Psoas muscle (tissue), 8 donors: ENCODE measurements around the gene MRPL42. TPM values are rescaled to one million over a fixed set of nuclear protein-coding genes. Genes with fewer than 3 reads are reported as not detected.

Experiments used
- ATAC-seq, 4 donors: fragments of 200-7000 bp; cut with Tn5 transposase; one replicate each; pipeline ENCODE4 v1.9.1; 2020; ENCODE audit warnings: moderate library complexity in 3 of 4, mild to moderate bottlenecking in 2 of 4
- DNase-seq, 2 donors: peaks; one replicate each; pipeline ENCODE4 v3.0.0-alpha.2; 2020
- H3K27ac ChIP-seq: fragments of 200-600 bp; one replicate; pipeline ENCODE4 v1.8.0; 2022
- H3K27me3 ChIP-seq, 3 donors: fragments of 200-600 bp in 1 of 3; one replicate each; pipeline versions ENCODE4 v1.6.1 to v1.8.0; 2013 to 2022; ENCODE audit warnings: low read length in 2 of 3, mild to moderate bottlenecking in 2 of 3, moderate library complexity in 1 of 3; ENCODE audit not compliant: insufficient read depth in 3 of 3
- H3K36me3 ChIP-seq, 2 donors: fragments of 200-600 bp in 1 of 2; one replicate each; pipeline versions ENCODE4 v1.6.1 to v1.8.0; 2013 to 2022; ENCODE audit warnings: low read depth in 1 of 2, mild to moderate bottlenecking in 1 of 2, moderate library complexity in 1 of 2; ENCODE audit not compliant: insufficient read depth in 1 of 2
- H3K4me1 ChIP-seq: fragments of 200-600 bp; one replicate; pipeline ENCODE4 v1.8.0; 2022
- H3K4me3 ChIP-seq: fragments of 200-600 bp; one replicate; pipeline ENCODE4 v1.8.0; 2022; ENCODE audit warnings: mild to moderate bottlenecking
- H3K9me3 ChIP-seq: fragments of 200-600 bp; one replicate; pipeline ENCODE4 v1.8.0; 2022
- WGBS, 3 donors: extraction: QIAGEN DNeasy Blood & Tissue Kit; methylation state at CpG; one replicate each; pipeline versions ENCODE4 v1.1.6 to v1.1.7; 2013; 5-methylcytosine and 5-hydroxymethylcytosine counted together
- intact Hi-C, 2 donors: fragments of 100-400 bp; cut with DNase I; formaldehyde crosslinking; loops; one replicate each; pipeline versions ENCODE4 v1.11.0 to v1.14.2; 2022
- polyA plus RNA-seq, 3 donors: library from polyadenylated mRNA; stranded (reverse); fragments of 200-250 nt; gene quantifications; one replicate each; pipeline ENCODE4 v1.2.3, GENCODE V29; 2013
- total RNA-seq, 4 donors: library from RNA; stranded (reverse); fragmentation: NEBNext Ultra II Directional in 2 of 4; extraction: Animal tissue kit (Norgen Biotek cat#: 25700) in 2 of 4; gene quantifications; one replicate each; pipeline versions ENCODE4 v1.2.1 to v1.2.4, GENCODE V29; 2021 to 2023
- TF ChIP-seq, protein P1 (sequence below): fragments of 200-600 bp; IDR thresholded peaks from one replicate; pipeline ENCODE4 v1.8.0; 2022; ENCODE audit warnings: antibody characterized with exemption
- donor health status: healthy with polysubstance abuse.
- donor health status: DM: no; HTN: no; CAD: no; lungs with moderate emphysema.
- donor health status: Bipolar disorder and iron deficiency.
- donor health status: healthy.
- donor health status: DM: yes; HTN: yes; CAD: no.
- donor health status: DM: no; HTN: no; CAD: no.
- donor health status: DM: no; HTN: no; CAD: no.
- donor health status: DM: yes; HTN: yes; CAD: no.

Gene MRPL42
- total and polyA plus RNA-seq, 7 donors, result 22.7 to 48.3 (median 27.5) TPM

DNA sequence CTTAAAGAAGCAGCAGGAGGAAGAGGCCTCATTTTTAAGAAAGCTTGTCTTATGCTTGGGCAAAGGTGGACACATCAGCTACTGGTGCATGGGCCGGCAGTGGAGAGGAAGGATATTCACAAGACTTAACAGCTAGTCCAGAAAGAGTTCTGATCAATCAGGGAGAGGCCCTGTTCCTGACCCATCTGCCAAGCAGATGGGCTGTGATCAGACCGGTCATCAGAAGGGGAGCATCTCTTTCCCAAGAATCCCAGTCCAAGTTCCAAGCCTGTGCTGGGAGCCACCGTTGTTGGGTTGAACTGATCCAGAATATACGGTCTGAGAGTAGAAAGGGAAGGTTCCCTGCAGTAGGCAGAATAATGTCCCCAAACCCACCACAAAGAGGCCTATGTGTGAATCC lies 72.5 kb downstream of the MRPL42 start:
- ATAC-seq, result no peak
- Histone ChIP-seq H3K27me3 (no peaks in the 10 kb centered on the region), H3K9me3 (no peaks in the 10 kb centered on the region), H3K4me3 (no peak overlapping the region), H3K36me3 (no peaks in the 10 kb centered on the region), H3K4me1 (peaks cover 13% of the 10 kb centered on the region), H3K27ac (no peak overlapping the region)
- TF ChIP-seq, protein P1, sequence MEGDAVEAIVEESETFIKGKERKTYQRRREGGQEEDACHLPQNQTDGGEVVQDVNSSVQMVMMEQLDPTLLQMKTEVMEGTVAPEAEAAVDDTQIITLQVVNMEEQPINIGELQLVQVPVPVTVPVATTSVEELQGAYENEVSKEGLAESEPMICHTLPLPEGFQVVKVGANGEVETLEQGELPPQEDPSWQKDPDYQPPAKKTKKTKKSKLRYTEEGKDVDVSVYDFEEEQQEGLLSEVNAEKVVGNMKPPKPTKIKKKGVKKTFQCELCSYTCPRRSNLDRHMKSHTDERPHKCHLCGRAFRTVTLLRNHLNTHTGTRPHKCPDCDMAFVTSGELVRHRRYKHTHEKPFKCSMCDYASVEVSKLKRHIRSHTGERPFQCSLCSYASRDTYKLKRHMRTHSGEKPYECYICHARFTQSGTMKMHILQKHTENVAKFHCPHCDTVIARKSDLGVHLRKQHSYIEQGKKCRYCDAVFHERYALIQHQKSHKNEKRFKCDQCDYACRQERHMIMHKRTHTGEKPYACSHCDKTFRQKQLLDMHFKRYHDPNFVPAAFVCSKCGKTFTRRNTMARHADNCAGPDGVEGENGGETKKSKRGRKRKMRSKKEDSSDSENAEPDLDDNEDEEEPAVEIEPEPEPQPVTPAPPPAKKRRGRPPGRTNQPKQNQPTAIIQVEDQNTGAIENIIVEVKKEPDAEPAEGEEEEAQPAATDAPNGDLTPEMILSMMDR, result no peak
- intact Hi-C loops, result no loop called here
- no peak for DNase-seq
- WGBS, 3 donors, result 77 to 86% (median 82%) methylated on average over 4 of the region's 4 CpGs

DNA sequence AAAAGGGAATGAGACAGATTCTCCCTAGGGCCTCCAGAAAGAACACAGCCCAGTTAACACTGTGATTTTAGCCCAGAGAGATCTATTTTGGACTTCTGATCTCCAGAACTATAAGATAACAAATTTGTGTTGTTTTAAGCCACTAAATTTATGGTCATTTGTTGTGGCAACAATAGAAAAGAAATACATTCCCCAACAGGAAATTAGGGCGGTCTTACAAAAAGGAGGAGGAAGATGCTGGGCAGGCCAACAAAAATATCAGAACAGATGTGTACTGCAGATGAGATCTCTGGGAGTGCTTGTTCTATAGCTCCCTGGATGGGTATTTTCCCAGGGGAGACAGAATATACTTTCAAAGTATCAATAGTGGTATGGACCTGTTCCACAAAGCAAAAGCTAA lies 73.2 kb downstream of the MRPL42 start:
- Histone ChIP-seq H3K9me3 (no peaks in the 10 kb centered on the region), H3K36me3 (no peaks in the 10 kb centered on the region), H3K4me1 (peaks cover 13% of the 10 kb centered on the region), H3K27me3 (no peaks in the 10 kb centered on the region), H3K4me3 (no peak overlapping the region), H3K27ac (no peak overlapping the region)
- no peak for DNase-seq
- TF ChIP-seq, protein P1, result no peak
- intact Hi-C loops, result no loop called here
- 52 to 70% (median 69%) methylated on average over 1 of the region's 1 CpG for WGBS, 3 donors
- no peak for ATAC-seq

DNA sequence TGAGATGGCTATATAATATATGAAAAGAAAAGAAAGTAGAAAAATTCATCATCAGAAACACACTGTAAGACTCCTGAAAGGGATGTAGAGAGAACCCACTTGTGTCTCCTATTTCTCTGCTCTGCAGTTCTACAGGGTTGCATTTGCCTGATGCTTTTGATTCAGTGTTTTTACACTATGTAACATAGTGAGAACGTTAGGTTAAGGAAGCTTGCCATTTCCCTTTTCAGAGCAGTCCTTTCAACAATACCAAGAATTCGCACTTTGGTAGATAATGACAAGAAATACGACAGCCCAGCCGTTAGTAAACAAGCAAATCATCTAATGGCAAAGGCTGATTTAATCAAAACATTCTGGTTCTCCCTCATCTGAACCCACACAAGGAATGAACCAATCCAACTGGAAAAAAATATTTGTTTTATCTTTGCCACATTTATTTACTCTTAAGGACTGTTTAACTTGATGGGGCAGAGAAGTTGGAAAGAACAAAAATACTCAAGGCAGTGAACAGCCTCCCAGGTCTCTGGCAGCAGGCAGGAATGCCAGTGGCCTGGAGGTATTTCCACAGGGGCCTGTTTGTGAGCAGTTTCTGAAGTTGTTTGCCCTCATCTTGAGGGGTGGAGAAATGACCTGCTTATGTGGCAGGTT lies 74.4 kb downstream of the MRPL42 start:
- H3K4me1 ChIP-seq, result peaks cover 8% of the 10 kb centered on the region
- DNase-seq (no peak), ATAC-seq (no peak)
- intact Hi-C loops, result no loop called here
- TF ChIP-seq, protein P1, result no peak
- 77 to 81% (median 79%) methylated on average over 4 of the region's 4 CpGs for WGBS, 3 donors
- no peaks in the 10 kb centered on the region for H3K36me3 ChIP-seq
- H3K9me3 ChIP-seq, result no peaks in the 10 kb centered on the region
- H3K4me3 ChIP-seq, result no peak overlapping the region
- no peak overlapping the region for H3K27ac ChIP-seq
- H3K27me3 ChIP-seq, result no peaks in the 10 kb centered on the region

GRCh38 chr12:93547778-93548177 lies 80.5 kb downstream of the MRPL42 start:
- intact Hi-C loops, result no loop called here
- no peak for DNase-seq
- TF ChIP-seq, protein P1, result no peak

GRCh38 chr12:93549174-93549573 lies 81.9 kb downstream of the MRPL42 start:
- no peak overlapping the region for H3K27ac ChIP-seq
- no peak for DNase-seq
- no peaks in the 10 kb centered on the region for H3K9me3 ChIP-seq
- intact Hi-C loops, result no loop called here
- H3K36me3 ChIP-seq, result no peaks in the 10 kb centered on the region
- ATAC-seq, result no peak
- no peak overlapping the region for H3K4me3 ChIP-seq
- H3K4me1 ChIP-seq, result no peaks in the 10 kb centered on the region
- WGBS, 3 donors, result 85 to 92% (median 86%) methylated on average over 6 of the region's 6 CpGs
- TF ChIP-seq, protein P1, result no peak
- no peaks in the 10 kb centered on the region for H3K27me3 ChIP-seq

More at GRCh38 chr12:93547778-93548177, 80.5 kb downstream of the MRPL42 start:
- Histone ChIP-seq H3K4me1 (no peaks in the 10 kb centered on the region), H3K27ac (no peak overlapping the region), H3K27me3 (no peaks in the 10 kb centered on the region), H3K9me3 (no peaks in the 10 kb centered on the region), H3K4me3 (no peak overlapping the region), H3K36me3 (no peaks in the 10 kb centered on the region)
- no peak for ATAC-seq
- WGBS, 3 donors, result 85 to 94% (median 86%) methylated on average over 2 of the region's 2 CpGs
